Measurements from ENCODE around the gene ESYT3. TPM values are rescaled to one million over a fixed set of nuclear protein-coding genes. Genes with fewer than 3 reads are reported as not detected.
A peak's percentile ranks its signal among the peaks of the same experiment; 100 is the strongest.

ESYT3 gene
- total and polyA plus RNA-seq, 9 donors: 0.48 to 2.0 (median 0.77) TPM

GRCh38 chr3:138456961-138457862, 22.8 kb downstream of the ESYT3 start:
- DNase-seq: peak in 1 of 5 donors; percentile 14
- Histone ChIP-seq H3K4me3 (no peak overlapping the region), H3K4me1 (ENCODE audit: insufficient read depth) (no peaks in the 10 kb centered on the region), H3K9me3 (no peaks in the 10 kb centered on the region), H3K36me3 (no peaks in the 10 kb centered on the region), H3K27ac (no peak overlapping the region), H3K27me3 (no peaks in the 10 kb centered on the region)
- TF ChIP-seq POLR2A (IDR thresholded peaks at IDR 0.05): no peak
- TF ChIP-seq CTCF (IDR thresholded peaks at IDR 0.05): no peak
- no peak for TF ChIP-seq EP300 (IDR thresholded peaks at IDR 0.05)
- intact Hi-C loops (cut with DNase I): no loop called here
- WGBS, 3 donors: 83 to 87% (median 83%) methylated on average over 13 of the region's 13 CpGs

GRCh38 chr3:138457863-138458735, 23.7 kb downstream of the ESYT3 start:
- H3K36me3 ChIP-seq: no peaks in the 10 kb centered on the region
- DNase-seq: no peak
- H3K4me1 ChIP-seq (ENCODE audit: insufficient read depth): no peaks in the 10 kb centered on the region
- H3K4me3 ChIP-seq: no peak overlapping the region
- no peaks in the 10 kb centered on the region for H3K27me3 ChIP-seq
- 84 to 91% (median 88%) methylated on average over 11 of the region's 11 CpGs for WGBS, 3 donors
- intact Hi-C loops (cut with DNase I): no loop called here
- no peaks in the 10 kb centered on the region for H3K9me3 ChIP-seq
- TF ChIP-seq EP300 (IDR thresholded peaks at IDR 0.05) (no peak), CTCF (IDR thresholded peaks at IDR 0.05) (no peak), POLR2A (IDR thresholded peaks at IDR 0.05) (no peak)
- no peak overlapping the region for H3K27ac ChIP-seq

GRCh38 chr3:138458774-138459499, 24.5 kb downstream of the ESYT3 start:
- TF ChIP-seq CTCF (IDR thresholded peaks at IDR 0.05): no peak
- Histone ChIP-seq H3K36me3 (no peaks in the 10 kb centered on the region), H3K27ac (no peak overlapping the region), H3K9me3 (no peaks in the 10 kb centered on the region), H3K27me3 (no peaks in the 10 kb centered on the region), H3K4me1 (ENCODE audit: insufficient read depth) (no peaks in the 10 kb centered on the region), H3K4me3 (no peak overlapping the region)
- intact Hi-C loops (cut with DNase I): no loop called here
- 79 to 84% (median 80%) methylated on average over 9 of the region's 9 CpGs for WGBS, 3 donors
- DNase-seq: peak in 1 of 5 donors; percentile 9
